Panc1 (cell line): ENCODE data around the gene ETF1. TPM values are rescaled to one million over a fixed set of nuclear protein-coding genes. Genes with fewer than 3 reads are reported as not detected.

Experiments
- ATAC-seq: fragments of 200-7000 bp; cut with Tn5 transposase; 2 replicates; pipeline ENCODE4 v1.9.1; 2020; ENCODE audit warnings: mild to moderate bottlenecking, moderate library complexity
- BruUV-seq: library from RNA; stranded (reverse); fragments of 400-500 nt; replicated peaks from 2 replicates; lab custom pipeline; 2021; lab: Mats Ljungman, UMichigan
- CTCF ChIA-PET: fragments of 300-600 bp; sonication (Branson Sonifier 250); formaldehyde crosslinking; loops from one replicate; lab custom pipeline; 2022; ENCODE audit warnings: antibody characterized with exemption; lab: Charles Lee
- POLR2A ChIA-PET: fragments of 300-600 bp; sonication (Branson Sonifier 250); formaldehyde crosslinking; loops from one replicate; lab custom pipeline; 2022; ENCODE audit warnings: antibody characterized with exemption; lab: Charles Lee
- DNase-seq: peaks from one replicate; pipeline ENCODE4 v3.0.0-alpha.2; 2010; ENCODE audit warnings: low read depth, low spot score
- H3K27ac ChIP-seq: 2 replicates; pipeline ENCODE4 v1.5.1; 2011; ENCODE audit warnings: mild to moderate bottlenecking, low read length, inconsistent platforms
- H3K27me3 ChIP-seq: fragments of 200-500 bp; sonication (Bioruptor generic); 2 replicates; pipeline ENCODE4 v1.6.0; 2014; ENCODE audit warnings: low read length, inconsistent platforms; ENCODE audit not compliant: control insufficient read depth, insufficient read depth
- H3K36me3 ChIP-seq: fragments of 200-500 bp; sonication (Bioruptor generic); 2 replicates; pipeline ENCODE4 v1.5.1; 2014; ENCODE audit warnings: inconsistent platforms, mild to moderate bottlenecking, low read length, moderate library complexity; ENCODE audit not compliant: control insufficient read depth, insufficient read depth
- H3K4me1 ChIP-seq: 2 replicates; pipeline ENCODE4 v1.5.1; 2011; ENCODE audit warnings: inconsistent platforms, mild to moderate bottlenecking, low read length, moderate library complexity; ENCODE audit not compliant: control insufficient read depth, insufficient read depth
- H3K4me3 ChIP-seq, 2 experiments: 2 replicates each; pipeline ENCODE4 v1.5.1; 2011 to 2012; ENCODE audit warnings: low read depth in 2 of 2, low read length in 2 of 2, mild to moderate bottlenecking in 2 of 2, inconsistent platforms in 1 of 2, moderate library complexity in 1 of 2
- H3K9me3 ChIP-seq: fragments of 200-500 bp; sonication (Bioruptor generic); 2 replicates; pipeline ENCODE4 v1.5.1; 2014; ENCODE audit warnings: low read depth, mild to moderate bottlenecking, inconsistent platforms, low read length, moderate library complexity; ENCODE audit not compliant: control insufficient read depth, insufficient read depth
- POLR2AphosphoS5 ChIP-seq: IDR thresholded peaks from 2 replicates; pipeline ENCODE4 v1.6.1; 2012; ENCODE audit warnings: mild to moderate bottlenecking, low read depth, low read length, moderate library complexity
- SIN3A ChIP-seq: IDR thresholded peaks from 2 replicates; pipeline ENCODE4 v1.6.1; 2012; ENCODE audit warnings: low read depth, mild to moderate bottlenecking, low read length, moderate library complexity, borderline replicate concordance; ENCODE audit not compliant: insufficient read depth
- TCF7L2 ChIP-seq: IDR thresholded peaks from 2 replicates; pipeline ENCODE4 v1.6.1; 2011; ENCODE audit warnings: mild to moderate bottlenecking, low read depth, low read length, inconsistent platforms
- in situ Hi-C: cut with HindIII; loops from 2 replicates; pipeline ENCODE4 v1.10.0; 2016; ENCODE audit warnings: low sequenced_read_pairs, low pct_unique_long_range_greater_than_20kb
- intact Hi-C: fragments of 100-400 bp; cut with micrococcal nuclease; formaldehyde crosslinking; loops from one replicate; pipeline ENCODE4 v1.10.0; 2022; ENCODE audit not compliant: unreplicated experiment
- total RNA-seq: library from RNA; stranded (reverse); gene quantifications from one replicate; pipeline ENCODE4 v1.2.1, GENCODE V29; 2021; ENCODE audit not compliant: unreplicated experiment
- TF ChIP-seq, protein P1 (sequence below): fragments of 450-650 bp; IDR thresholded peaks from 2 replicates; pipeline ENCODE4 v1.5.1; 2017; ENCODE audit warnings: mild to moderate bottlenecking
- TF ChIP-seq, protein P2 (sequence below), 2 experiments: IDR thresholded peaks; 2 replicates each; pipeline ENCODE4 v1.6.1; 2011 to 2012; ENCODE audit warnings: low read depth in 2 of 2, control low read depth in 1 of 2, low read length in 1 of 2, mild to moderate bottlenecking in 1 of 2, moderate library complexity in 1 of 2; ENCODE audit not compliant: insufficient read depth in 1 of 2

ETF1 gene
- total RNA-seq, 1 experiment from 2014 or later = 168 TPM

DNA sequence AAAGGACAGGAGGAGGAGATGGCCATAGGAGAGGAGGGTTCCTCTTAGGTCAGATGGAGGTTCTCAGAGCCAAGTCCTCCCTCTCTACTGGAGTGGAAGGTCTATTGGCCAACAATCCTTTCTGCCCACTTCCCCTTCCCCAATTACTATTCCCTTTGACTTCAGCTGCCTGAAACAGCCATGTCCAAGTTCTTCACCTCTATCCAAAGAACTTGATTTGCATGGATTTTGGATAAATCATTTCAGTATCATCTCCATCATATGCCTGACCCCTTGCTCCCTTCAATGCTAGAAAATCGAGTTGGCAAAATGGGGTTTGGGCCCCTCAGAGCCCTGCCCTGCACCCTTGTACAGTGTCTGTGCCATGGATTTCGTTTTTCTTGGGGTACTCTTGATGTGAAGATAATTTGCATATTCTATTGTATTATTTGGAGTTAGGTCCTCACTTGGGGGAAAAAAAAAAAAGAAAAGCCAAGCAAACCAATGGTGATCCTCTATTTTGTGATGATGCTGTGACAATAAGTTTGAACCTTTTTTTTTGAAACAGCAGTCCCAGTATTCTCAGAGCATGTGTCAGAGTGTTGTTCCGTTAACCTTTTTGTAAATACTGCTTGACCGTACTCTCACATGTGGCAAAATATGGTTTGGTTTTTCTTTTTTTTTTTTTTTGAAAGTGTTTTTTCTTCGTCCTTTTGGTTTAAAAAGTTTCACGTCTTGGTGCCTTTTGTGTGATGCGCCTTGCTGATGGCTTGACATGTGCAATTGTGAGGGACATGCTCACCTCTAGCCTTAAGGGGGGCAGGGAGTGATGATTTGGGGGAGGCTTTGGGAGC is 74.7 kb downstream of the ETF1 start:
- POLR2A ChIA-PET = no interaction called here
- no peak overlapping the region for H3K4me3 ChIP-seq
- peaks cover 3% of the 10 kb centered on the region; the same call in 1 of the 2 replicates for H3K4me1 ChIP-seq
- CTCF ChIA-PET = interaction anchor here (0.6 kb wide), 1 partner anchor 454 kb away, joined by 4 read pairs; no protein-coding TSS in a partner anchor
- no peaks in the 10 kb centered on the region for H3K36me3 ChIP-seq
- TF ChIP-seq POLR2AphosphoS5 = no peak
- TF ChIP-seq TCF7L2 = no peak
- TF ChIP-seq SIN3A = no peak
- TF ChIP-seq, protein P1, sequence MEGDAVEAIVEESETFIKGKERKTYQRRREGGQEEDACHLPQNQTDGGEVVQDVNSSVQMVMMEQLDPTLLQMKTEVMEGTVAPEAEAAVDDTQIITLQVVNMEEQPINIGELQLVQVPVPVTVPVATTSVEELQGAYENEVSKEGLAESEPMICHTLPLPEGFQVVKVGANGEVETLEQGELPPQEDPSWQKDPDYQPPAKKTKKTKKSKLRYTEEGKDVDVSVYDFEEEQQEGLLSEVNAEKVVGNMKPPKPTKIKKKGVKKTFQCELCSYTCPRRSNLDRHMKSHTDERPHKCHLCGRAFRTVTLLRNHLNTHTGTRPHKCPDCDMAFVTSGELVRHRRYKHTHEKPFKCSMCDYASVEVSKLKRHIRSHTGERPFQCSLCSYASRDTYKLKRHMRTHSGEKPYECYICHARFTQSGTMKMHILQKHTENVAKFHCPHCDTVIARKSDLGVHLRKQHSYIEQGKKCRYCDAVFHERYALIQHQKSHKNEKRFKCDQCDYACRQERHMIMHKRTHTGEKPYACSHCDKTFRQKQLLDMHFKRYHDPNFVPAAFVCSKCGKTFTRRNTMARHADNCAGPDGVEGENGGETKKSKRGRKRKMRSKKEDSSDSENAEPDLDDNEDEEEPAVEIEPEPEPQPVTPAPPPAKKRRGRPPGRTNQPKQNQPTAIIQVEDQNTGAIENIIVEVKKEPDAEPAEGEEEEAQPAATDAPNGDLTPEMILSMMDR = no peak
- DNase-seq (no peak), ATAC-seq (no peak)
- BruUV-seq = TSS peak; percentile 86
- H3K9me3 ChIP-seq = no peaks in the 10 kb centered on the region
- intact Hi-C loops = no loop called here
- no peaks in the 10 kb centered on the region for H3K27me3 ChIP-seq
- in situ Hi-C loops = no loop called here
- no peak overlapping the region for H3K27ac ChIP-seq

DNA sequence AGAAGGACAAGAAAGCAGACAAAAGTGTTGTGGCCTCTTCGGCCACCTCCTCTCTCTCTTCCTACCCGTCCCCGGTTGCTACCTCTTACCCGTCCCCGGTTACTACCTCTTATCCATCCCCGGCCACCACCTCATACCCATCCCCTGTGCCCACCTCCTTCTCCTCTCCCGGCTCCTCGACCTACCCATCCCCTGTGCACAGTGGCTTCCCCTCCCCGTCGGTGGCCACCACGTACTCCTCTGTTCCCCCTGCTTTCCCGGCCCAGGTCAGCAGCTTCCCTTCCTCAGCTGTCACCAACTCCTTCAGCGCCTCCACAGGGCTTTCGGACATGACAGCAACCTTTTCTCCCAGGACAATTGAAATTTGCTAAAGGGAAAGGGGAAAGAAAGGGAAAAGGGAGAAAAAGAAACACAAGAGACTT is 75.3 kb downstream of the ETF1 start:
- POLR2A ChIA-PET = interaction anchor here (0.6 kb wide), 1 partner anchor 1121 kb away, joined by 3 read pairs; no protein-coding TSS in a partner anchor
- Histone ChIP-seq H3K27ac (no peak overlapping the region), H3K27me3 (no peaks in the 10 kb centered on the region), H3K9me3 (no peaks in the 10 kb centered on the region), H3K4me3 (no peak overlapping the region), H3K36me3 (no peaks in the 10 kb centered on the region), H3K4me1 (peaks cover 5% of the 10 kb centered on the region; the same call in 1 of the 2 replicates)
- no peak for DNase-seq
- intact Hi-C loops (no loop called here), in situ Hi-C loops (no loop called here)
- no peak for ATAC-seq
- BruUV-seq = no TSS peak
- TF ChIP-seq, protein P1 = no peak
- TF ChIP-seq POLR2AphosphoS5 (no peak), TCF7L2 (no peak), SIN3A (no peak)
- TF ChIP-seq, protein P2, sequence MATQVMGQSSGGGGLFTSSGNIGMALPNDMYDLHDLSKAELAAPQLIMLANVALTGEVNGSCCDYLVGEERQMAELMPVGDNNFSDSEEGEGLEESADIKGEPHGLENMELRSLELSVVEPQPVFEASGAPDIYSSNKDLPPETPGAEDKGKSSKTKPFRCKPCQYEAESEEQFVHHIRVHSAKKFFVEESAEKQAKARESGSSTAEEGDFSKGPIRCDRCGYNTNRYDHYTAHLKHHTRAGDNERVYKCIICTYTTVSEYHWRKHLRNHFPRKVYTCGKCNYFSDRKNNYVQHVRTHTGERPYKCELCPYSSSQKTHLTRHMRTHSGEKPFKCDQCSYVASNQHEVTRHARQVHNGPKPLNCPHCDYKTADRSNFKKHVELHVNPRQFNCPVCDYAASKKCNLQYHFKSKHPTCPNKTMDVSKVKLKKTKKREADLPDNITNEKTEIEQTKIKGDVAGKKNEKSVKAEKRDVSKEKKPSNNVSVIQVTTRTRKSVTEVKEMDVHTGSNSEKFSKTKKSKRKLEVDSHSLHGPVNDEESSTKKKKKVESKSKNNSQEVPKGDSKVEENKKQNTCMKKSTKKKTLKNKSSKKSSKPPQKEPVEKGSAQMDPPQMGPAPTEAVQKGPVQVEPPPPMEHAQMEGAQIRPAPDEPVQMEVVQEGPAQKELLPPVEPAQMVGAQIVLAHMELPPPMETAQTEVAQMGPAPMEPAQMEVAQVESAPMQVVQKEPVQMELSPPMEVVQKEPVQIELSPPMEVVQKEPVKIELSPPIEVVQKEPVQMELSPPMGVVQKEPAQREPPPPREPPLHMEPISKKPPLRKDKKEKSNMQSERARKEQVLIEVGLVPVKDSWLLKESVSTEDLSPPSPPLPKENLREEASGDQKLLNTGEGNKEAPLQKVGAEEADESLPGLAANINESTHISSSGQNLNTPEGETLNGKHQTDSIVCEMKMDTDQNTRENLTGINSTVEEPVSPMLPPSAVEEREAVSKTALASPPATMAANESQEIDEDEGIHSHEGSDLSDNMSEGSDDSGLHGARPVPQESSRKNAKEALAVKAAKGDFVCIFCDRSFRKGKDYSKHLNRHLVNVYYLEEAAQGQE (IDR thresholded peaks at IDR 0.05; ENCODE audit: insufficient read depth in 1 of 2, low read depth in 2 of 2, low read length in 1 of 2) = no peak
- CTCF ChIA-PET = no interaction called here
